GM13976 (cell line): ENCODE measurements around the gene CNN2.

ENCODE experiments used
- DNase-seq: peaks from one replicate; pipeline ENCODE4 v3.0.0; 2012; ENCODE audit warnings: low spot score
- in situ Hi-C: fragments of 300-500 bp; cut with MboI; formaldehyde crosslinking; loops from one replicate; pipeline ENCODE4 v1.12.0; 2022; ENCODE audit warnings: low sequenced_read_pairs, mixed read lengths, inconsistent platforms; ENCODE audit not compliant: unreplicated experiment
- TF ChIP-seq, protein P1 (sequence below): IDR thresholded peaks from 2 replicates; pipeline ENCODE4 v1.5.1; 2012; ENCODE audit warnings: borderline replicate concordance, mild to moderate bottlenecking; ENCODE audit not compliant: insufficient read depth; ENCODE audit errors: extremely low read depth, missing control alignments, control extremely low read depth

Gene CNN2

DNA sequence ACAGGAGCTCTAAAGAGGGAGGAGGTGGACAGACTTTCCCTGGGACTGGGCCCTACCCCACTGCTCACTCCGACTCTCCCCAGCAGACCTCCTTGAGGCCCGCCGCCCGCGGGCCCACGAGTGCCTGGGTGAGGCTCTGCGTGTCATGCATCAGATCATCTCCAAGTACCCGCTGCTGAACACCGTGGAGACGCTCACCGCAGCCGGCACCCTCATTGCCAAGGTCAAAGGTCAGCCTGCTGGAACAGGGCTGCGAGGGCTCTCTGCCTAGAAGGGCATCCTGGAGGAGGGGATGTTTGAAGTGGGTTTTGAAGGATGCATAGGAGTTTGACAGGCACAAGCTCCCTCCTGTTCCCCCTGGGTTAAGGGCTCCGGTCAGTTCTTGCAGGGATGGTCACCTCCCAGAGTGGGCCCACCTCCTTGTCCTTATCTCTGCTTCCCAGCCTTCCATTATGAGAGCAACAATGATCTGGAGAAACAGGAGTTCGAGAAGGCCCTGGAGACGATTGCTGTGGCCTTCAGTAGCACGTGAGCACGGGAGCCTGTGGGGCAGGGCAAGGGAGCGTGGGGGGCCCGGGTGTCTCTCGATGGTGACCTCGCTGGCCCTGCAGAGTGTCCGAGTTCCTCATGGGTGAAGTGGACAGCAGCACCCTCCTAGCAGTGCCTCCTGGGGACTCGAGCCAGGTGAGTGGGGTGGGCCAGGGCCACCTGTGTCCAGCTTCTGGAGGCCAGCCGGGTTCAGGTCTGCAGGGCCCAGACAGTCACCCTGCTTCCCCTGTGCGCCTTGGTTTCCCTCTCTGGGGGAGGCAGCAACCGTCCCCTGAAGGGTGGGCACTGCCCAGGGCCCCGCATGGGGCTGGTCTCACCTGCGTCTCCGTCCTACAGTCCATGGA lies 46.9 kb downstream of the CNN2 start:
- in situ Hi-C loops, result no loop called here
- DNase-seq, result no peak
- TF ChIP-seq, protein P1, sequence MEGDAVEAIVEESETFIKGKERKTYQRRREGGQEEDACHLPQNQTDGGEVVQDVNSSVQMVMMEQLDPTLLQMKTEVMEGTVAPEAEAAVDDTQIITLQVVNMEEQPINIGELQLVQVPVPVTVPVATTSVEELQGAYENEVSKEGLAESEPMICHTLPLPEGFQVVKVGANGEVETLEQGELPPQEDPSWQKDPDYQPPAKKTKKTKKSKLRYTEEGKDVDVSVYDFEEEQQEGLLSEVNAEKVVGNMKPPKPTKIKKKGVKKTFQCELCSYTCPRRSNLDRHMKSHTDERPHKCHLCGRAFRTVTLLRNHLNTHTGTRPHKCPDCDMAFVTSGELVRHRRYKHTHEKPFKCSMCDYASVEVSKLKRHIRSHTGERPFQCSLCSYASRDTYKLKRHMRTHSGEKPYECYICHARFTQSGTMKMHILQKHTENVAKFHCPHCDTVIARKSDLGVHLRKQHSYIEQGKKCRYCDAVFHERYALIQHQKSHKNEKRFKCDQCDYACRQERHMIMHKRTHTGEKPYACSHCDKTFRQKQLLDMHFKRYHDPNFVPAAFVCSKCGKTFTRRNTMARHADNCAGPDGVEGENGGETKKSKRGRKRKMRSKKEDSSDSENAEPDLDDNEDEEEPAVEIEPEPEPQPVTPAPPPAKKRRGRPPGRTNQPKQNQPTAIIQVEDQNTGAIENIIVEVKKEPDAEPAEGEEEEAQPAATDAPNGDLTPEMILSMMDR, result no peak

DNA sequence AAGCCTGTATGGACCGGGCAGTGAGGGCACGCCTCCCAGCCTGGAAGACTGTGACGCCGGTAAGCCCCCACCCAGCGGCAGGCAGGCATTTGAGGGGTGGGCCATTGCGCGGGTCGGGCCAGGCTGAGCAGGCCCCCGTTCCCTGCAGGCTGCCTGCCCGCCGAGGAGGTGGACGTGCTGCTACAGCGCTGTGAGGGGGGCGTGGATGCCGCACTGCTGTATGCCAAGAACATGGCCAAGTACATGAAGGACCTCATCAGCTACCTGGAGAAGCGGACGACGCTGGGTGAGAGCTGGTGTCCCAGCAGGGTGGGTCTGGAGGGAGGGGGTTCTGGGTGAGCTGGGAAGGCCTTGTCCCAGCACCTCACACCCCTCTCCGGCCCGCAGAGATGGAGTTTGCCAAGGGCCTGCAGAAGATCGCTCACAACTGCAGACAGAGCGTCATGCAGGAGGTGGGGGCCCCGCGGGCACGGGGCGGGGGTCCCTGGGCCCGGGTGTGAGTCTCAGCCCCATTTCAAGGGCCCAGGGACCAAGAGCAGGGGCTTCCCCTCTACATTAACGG lies 47.6 kb downstream of the CNN2 start:
- DNase-seq, result no peak
- in situ Hi-C loops, result no loop called here
- TF ChIP-seq, protein P1, result no peak

DNA sequence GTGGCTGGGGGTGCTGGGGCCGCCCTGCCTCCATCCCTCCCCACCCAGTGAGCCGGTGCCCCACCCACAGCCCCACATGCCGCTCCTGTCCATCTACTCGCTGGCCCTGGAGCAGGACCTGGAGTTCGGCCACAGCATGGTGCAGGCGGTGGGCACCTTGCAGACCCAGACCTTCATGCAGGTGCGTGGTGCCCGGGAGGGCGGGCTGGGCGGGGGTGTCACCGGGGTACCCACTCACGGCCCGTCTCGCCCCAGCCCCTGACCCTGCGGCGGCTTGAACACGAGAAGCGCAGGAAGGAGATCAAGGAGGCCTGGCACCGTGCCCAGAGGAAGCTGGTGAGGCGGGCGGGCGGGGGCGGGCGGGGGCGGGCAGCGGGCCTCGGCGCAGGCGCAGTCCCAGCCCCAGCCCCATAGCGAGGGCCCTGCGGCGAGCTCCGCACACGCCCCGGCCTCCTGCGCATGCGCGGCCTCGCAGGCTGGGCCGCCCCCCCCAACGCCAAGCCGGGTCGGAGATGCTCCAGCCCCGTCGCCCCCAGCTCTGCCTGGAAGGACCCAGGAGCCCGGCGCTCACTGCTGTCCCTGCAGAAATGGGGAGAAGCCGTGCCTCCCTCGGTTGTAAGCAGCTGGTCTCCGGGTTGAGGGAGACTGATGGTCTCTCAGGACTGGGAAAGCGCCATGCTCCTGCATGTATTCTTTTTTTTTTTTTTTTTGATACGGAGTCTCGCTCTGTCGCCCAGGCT lies 48.3 kb downstream of the CNN2 start:
- TF ChIP-seq, protein P1, result no peak
- peak; percentile 95 for DNase-seq
- in situ Hi-C loops, result no loop called here

DNA sequence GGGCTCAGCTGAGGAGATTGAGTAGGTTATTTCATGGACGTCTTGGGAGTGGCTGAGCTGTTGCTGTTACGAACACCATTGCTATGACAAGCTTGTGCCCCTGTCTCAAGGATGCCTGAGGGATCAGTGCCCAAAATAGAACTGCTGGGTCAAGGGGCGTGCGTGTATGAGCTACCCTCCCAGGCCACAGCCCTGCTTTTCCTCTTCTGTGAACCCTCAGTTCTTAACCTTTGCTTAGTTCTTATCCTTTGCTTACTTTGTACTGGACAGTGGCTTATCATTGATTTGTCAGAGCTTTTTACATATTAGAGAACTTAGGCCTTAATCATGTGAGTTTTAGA lies 49.6 kb downstream of the CNN2 start:
- in situ Hi-C loops, result no loop called here
- TF ChIP-seq, protein P1, result no peak
- DNase-seq, result no peak

DNA sequence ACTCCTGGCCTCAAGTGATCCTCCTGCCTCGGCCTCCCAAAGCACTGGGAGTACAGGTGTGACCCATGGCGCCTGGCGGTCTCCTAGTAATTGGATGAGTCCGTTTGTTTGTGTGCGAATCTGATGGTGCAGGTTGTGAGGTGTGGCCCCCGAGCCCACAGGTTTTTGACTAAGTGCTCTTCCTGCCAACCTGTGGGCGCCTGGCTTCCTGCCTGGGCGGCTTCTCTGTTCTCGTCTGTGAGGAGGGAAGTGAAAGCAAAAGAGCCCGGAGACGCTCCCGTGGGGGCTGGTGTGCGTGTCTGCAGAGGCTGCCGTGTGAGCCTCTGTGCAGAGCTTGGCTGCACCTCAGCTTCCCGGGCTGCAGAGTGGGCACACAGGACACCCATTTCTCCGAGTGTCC lies 50.5 kb downstream of the CNN2 start:
- DNase-seq, result peak; percentile 91
- TF ChIP-seq, protein P1, result peak; percentile 0
- in situ Hi-C loops, result no loop called here

DNA sequence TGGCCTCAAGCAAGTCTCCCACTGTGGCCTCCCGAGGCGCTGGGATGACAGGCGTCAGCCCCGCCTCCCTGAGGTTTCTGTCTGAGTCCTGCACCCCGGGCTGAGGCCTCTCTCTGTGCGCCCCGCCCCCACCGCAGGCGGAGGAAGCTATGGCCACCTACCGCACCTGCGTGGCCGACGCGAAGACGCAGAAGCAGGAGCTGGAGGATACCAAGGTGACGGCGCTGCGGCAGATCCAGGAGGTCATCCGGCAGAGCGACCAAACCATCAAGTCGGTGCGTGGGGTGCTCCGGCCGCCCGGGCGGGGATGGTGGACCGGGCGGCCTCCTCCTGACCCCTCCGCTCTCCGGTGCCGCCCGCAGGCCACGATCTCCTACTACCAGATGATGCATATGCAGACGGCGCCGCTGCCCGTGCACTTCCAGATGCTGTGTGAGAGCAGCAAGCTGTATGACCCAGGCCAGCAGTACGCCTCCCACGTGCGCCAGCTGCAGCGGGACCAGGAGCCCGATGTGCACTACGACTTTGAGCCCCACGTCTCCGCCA lies 53.2 kb downstream of the CNN2 start:
- no peak for DNase-seq
- TF ChIP-seq, protein P1, result no peak
- in situ Hi-C loops, result no loop called here
